Measurements from ENCODE around the gene TDP1. TPM values are rescaled to one million over a fixed set of nuclear protein-coding genes. Genes with fewer than 3 reads are reported as not detected.

TDP1 gene
- total and polyA plus RNA-seq, 2 of the 13 experiments (the other 11 are each of a cell fraction or from before 2014, with no cell fraction given), result 16.4 to 31.2 TPM

GRCh38 chr14:89977668-89978067 is 21.9 kb downstream of the TDP1 start:
- Histone ChIP-seq H3K36me3 (replicated peaks in 1 of 2; ENCODE audit: control insufficient read depth in 1 of 2, insufficient read depth in 2 of 2, low read length in 2 of 2) (peaks cover 11 to 58% of the 10 kb centered on the region in 2 experiments; a peak in 4 of 5 replicates), H3K9ac (ENCODE audit: insufficient read depth, low read depth, low read length) (no peak overlapping the region), H3K9me3 (ENCODE audit: low read length) (no peaks in the 10 kb centered on the region), H2AFZ (ENCODE audit: low read length) (no peak overlapping the region), H3K4me1 (ENCODE audit: insufficient read depth, low read length) (no peaks in the 10 kb centered on the region), H3K4me3 (replicated peaks in 1 of 3; ENCODE audit: insufficient read depth in 1 of 3, low read depth in 2 of 3, low read length in 3 of 3) (no peak overlapping the region), H4K20me1 (ENCODE audit: insufficient read depth, low read length) (no peaks in the 10 kb centered on the region), H3K27me3 (ENCODE audit: control insufficient read depth in 1 of 2, insufficient read depth in 2 of 2, low read length in 2 of 2) (no peaks in the 10 kb centered on the region), H3K27ac (ENCODE audit: extremely low read length, insufficient read depth, low read length) (no peak overlapping the region), H3K4me2 (ENCODE audit: low read depth, low read length) (no peak overlapping the region), H3K79me2 (ENCODE audit: insufficient read depth, low read length) (no peaks in the 10 kb centered on the region)
- DNase-seq (ENCODE audit: low spot score), result no peak
- CTCF ChIA-PET (ENCODE audit: low intra/inter-chr PET ratio, low total read pairs), result no interaction called here
- no peak for ATAC-seq
- POLR2A ChIA-PET, result no interaction called here
- intact Hi-C loops (cut with micrococcal nuclease; ENCODE audit: unreplicated experiment), result no loop called here
- BruUV-seq (replicated peaks), result no TSS peak
- FAIRE-seq, result no peak
- WGBS (ENCODE audit: low lambda C conversion rate), result 86% methylated on average over 4 of the region's 4 CpGs
- in situ Hi-C loops (cut with HindIII; ENCODE audit: extremely low pct_ligation_motif_present, low pct_unique_long_range_greater_than_20kb), result no loop called here
- TF ChIP-seq PBX3 (CRISPR knock-in tag; IDR thresholded peaks at IDR 0.05; ENCODE audit: borderline replicate concordance), result no peak
- no peak for TF ChIP-seq SP1 (IDR thresholded peaks at IDR 0.05)
- no peak for TF ChIP-seq SP1 (CRISPR knock-in tag; IDR thresholded peaks at IDR 0.05)
- TF ChIP-seq HNF1B (CRISPR knock-in tag; IDR thresholded peaks at IDR 0.05), result no peak
- no peak for TF ChIP-seq SP5 (CRISPR knock-in tag; IDR thresholded peaks at IDR 0.05; ENCODE audit: borderline replicate concordance, low read depth)
- TF ChIP-seq DZIP1 (CRISPR knock-in tag; IDR thresholded peaks at IDR 0.05), result no peak
- TF ChIP-seq ZNF264 (CRISPR knock-in tag; IDR thresholded peaks at IDR 0.05), result no peak
- TF ChIP-seq ZNF883 (CRISPR knock-in tag; IDR thresholded peaks at IDR 0.05; ENCODE audit: not compliant biosample characterization), result no peak
- no peak for TF ChIP-seq HES4 (CRISPR knock-in tag; IDR thresholded peaks at IDR 0.05; ENCODE audit: borderline replicate concordance)
- TF ChIP-seq ZNF263 (CRISPR knock-in tag; IDR thresholded peaks at IDR 0.05), result no peak
- TF ChIP-seq GTF2F1 (IDR thresholded peaks at IDR 0.05; ENCODE audit: low read length), result no peak
- TF ChIP-seq ETV5 (CRISPR knock-in tag; IDR thresholded peaks at IDR 0.05; ENCODE audit: borderline replicate concordance), result no peak
- no peak for TF ChIP-seq CENPT (CRISPR knock-in tag; IDR thresholded peaks at IDR 0.05; ENCODE audit: low read depth)
- TF ChIP-seq KDM2A (CRISPR knock-in tag; IDR thresholded peaks at IDR 0.05; ENCODE audit: borderline replicate concordance, low read depth), result no peak
- no peak for TF ChIP-seq ZNF660 (CRISPR knock-in tag; IDR thresholded peaks at IDR 0.05; ENCODE audit: borderline replicate concordance, low read depth)
- TF ChIP-seq SKIL (CRISPR knock-in tag; IDR thresholded peaks at IDR 0.05; ENCODE audit: borderline replicate concordance), result no peak
- no peak for TF ChIP-seq RAD51 (IDR thresholded peaks at IDR 0.05; ENCODE audit: borderline replicate concordance)

All from HepG2 (cell line).